A549 (cell line): Measurements from ENCODE around the gene MROH2A. TPM values are rescaled to one million over a fixed set of nuclear protein-coding genes. Genes with fewer than 3 reads are reported as not detected.

Source experiments
- ATAC-seq, 2 experiments: fragments of 200-7000 bp in 1 of 2; fragments of >200 bp in 1 of 2; cut with Nextera tagmentation in 1 of 2; cut with Tn5 transposase in 1 of 2; 3 replicates each; pipeline versions ENCODE4 v1.8.0 to v1.9.1; 2018 to 2020; ENCODE audit warnings: mild to moderate bottlenecking in 1 of 2, moderate library complexity in 1 of 2
- CTCF ChIA-PET: fragments of 300-600 bp; sonication (Branson Sonifier 250); formaldehyde crosslinking; extraction: SDS; loops from one replicate; lab custom pipeline; 2021; ENCODE audit warnings: antibody characterized with exemption, inconsistent platforms; lab: Yijun Ruan, JAX
- POLR2A ChIA-PET: fragments of 350-600 bp; formaldehyde crosslinking; extraction: SDS; loops from one replicate; lab custom pipeline; 2021; ENCODE audit warnings: antibody characterized with exemption, inconsistent platforms; lab: Yijun Ruan, JAX
- DNase-seq, 2 experiments: peaks; one replicate each; pipeline versions ENCODE4 v3.0.0 to v3.0.0-alpha.2; 2011 to 2016; ENCODE audit warnings: low read depth in 1 of 2, low spot score in 1 of 2
- FAIRE-seq: peaks from 2 replicates; lab custom pipeline; 2011; peaks lifted over from hg19 to GRCh38; lab: Jason Lieb, UNC
- H3K27ac ChIP-seq, 2 experiments: fragments of >200 bp; sonication (Bioruptor Twin); formaldehyde crosslinking; 3 replicates each; pipeline ENCODE4 v1.5.1; 2016 to 2017
- H3K4me1 ChIP-seq: fragments of >200 bp; sonication (Bioruptor Twin); formaldehyde crosslinking; 3 replicates; pipeline ENCODE4 v1.6.1; 2016
- H3K4me2 ChIP-seq: fragments of >200 bp; sonication (Bioruptor Twin); formaldehyde crosslinking; 3 replicates; pipeline ENCODE4 v1.6.1; 2016
- H3K4me3 ChIP-seq: fragments of >200 bp; sonication (Bioruptor Twin); formaldehyde crosslinking; 3 replicates; pipeline ENCODE4 v1.5.1; 2016
- H3K9me3 ChIP-seq: fragments of >200 bp; sonication (Bioruptor Twin); formaldehyde crosslinking; 3 replicates; pipeline ENCODE4 v1.6.1; 2016
- ATOH8 ChIP-seq: fragments of 250-450 bp; sonication (Bioruptor Pico); IDR thresholded peaks from 2 replicates; pipeline ENCODE4 v1.5.0; 2020; ENCODE audit warnings: low read depth, mild to moderate bottlenecking, moderate library complexity
- BHLHE40 ChIP-seq: IDR thresholded peaks from 2 replicates; pipeline ENCODE4 v1.6.1; 2012; ENCODE audit warnings: low read depth, low read length, inconsistent platforms
- CTCF ChIP-seq: fragments of >200 bp; sonication (Bioruptor Twin); formaldehyde crosslinking; IDR thresholded peaks from 3 replicates; pipeline ENCODE4 v1.5.1; 2016
- HEYL ChIP-seq: fragments of 250-450 bp; sonication (Bioruptor Pico); IDR thresholded peaks from 2 replicates; pipeline ENCODE4 v1.8.0; 2021; ENCODE audit warnings: mild to moderate bottlenecking, moderate library complexity
- HOXA7 ChIP-seq: fragments of 250-450 bp; sonication (Bioruptor Pico); IDR thresholded peaks from 2 replicates; pipeline ENCODE4 v1.5.0; 2020; ENCODE audit warnings: mild to moderate bottlenecking, moderate library complexity
- JUN ChIP-seq, 2 experiments: fragments of >200 bp; sonication (Bioruptor Twin); formaldehyde crosslinking; IDR thresholded peaks; 2 replicates in 1 of 2; 3 replicates in 1 of 2; pipeline ENCODE4 v1.6.1; 2016 to 2017
- KDM1A ChIP-seq: fragments of 200-600 bp; sonication (generic); IDR thresholded peaks from 2 replicates; pipeline ENCODE4 v1.6.1; 2016; ENCODE audit warnings: low read depth, mild to moderate bottlenecking
- MAZ ChIP-seq: fragments of 150-350 bp; IDR thresholded peaks from 2 replicates; pipeline ENCODE4 v1.6.1; 2014; ENCODE audit warnings: antibody characterized with exemption, low read depth, low read length, borderline replicate concordance
- POLR2A ChIP-seq: IDR thresholded peaks from 2 replicates; pipeline ENCODE4 v1.6.1; 2012; ENCODE audit warnings: mild to moderate bottlenecking, low read length
- RAD21 ChIP-seq, 2 experiments: fragments of >200 bp in 1 of 2; sonication (Bioruptor Twin) in 1 of 2; formaldehyde crosslinking in 1 of 2; IDR thresholded peaks in 1 of 2; conservative IDR thresholded peaks in 1 of 2; 2 replicates in 1 of 2; 3 replicates in 1 of 2; pipeline ENCODE4 v1.6.1; 2012 to 2018; ENCODE audit warnings: inconsistent platforms in 1 of 2
- RFX5 ChIP-seq: fragments of 450-650 bp; IDR thresholded peaks from 2 replicates; pipeline ENCODE4 v1.7.1; 2014; ENCODE audit warnings: antibody characterized with exemption, mild to moderate bottlenecking, moderate library complexity
- TFCP2L1 ChIP-seq: fragments of 250-450 bp; sonication (Bioruptor Pico); IDR thresholded peaks from 2 replicates; pipeline ENCODE4 v1.5.0; 2021; ENCODE audit warnings: mild to moderate bottlenecking
- TP53 ChIP-seq: fragments of 250-450 bp; sonication (Bioruptor Pico); IDR thresholded peaks from 2 replicates; pipeline ENCODE4 v1.5.0; 2021; ENCODE audit warnings: mild to moderate bottlenecking, moderate library complexity
- ZFP36 ChIP-seq: fragments of 450-650 bp; IDR thresholded peaks from 2 replicates; pipeline ENCODE4 v1.6.1; 2014; ENCODE audit warnings: borderline replicate concordance; ENCODE audit not compliant: partially characterized antibody
- WGBS: methylation state at CpG from one replicate; pipeline ENCODE4 v1.1.6; 2017; ENCODE audit errors: missing lambda C conversion rate; 5-methylcytosine and 5-hydroxymethylcytosine counted together
- polyA plus RNA-seq, 4 experiments: library from polyadenylated mRNA; depleted of rRNA in 3 of 4; stranded (reverse); fragments of >200 nt; fragmentation: RNase III in 1 of 4; extraction: RNeasy Plus Mini Kit Qiagen cat#74134 plus additional on column Dnase treatment in 1 of 4; gene quantifications; 2 replicates in 3 of 4; 3 replicates in 1 of 4; pipeline ENCODE4 v1.2.3, GENCODE V29; 2011 to 2017
- TF ChIP-seq, protein P1 (sequence below): fragments of >200 bp; sonication (Bioruptor Twin); formaldehyde crosslinking; IDR thresholded peaks from 3 replicates; pipeline ENCODE4 v1.6.1; 2016

Gene MROH2A
- polyA plus RNA-seq, 2 of the 4 experiments (the other 2 are of a cell fraction): 0.10 to 0.63 TPM

DNA sequence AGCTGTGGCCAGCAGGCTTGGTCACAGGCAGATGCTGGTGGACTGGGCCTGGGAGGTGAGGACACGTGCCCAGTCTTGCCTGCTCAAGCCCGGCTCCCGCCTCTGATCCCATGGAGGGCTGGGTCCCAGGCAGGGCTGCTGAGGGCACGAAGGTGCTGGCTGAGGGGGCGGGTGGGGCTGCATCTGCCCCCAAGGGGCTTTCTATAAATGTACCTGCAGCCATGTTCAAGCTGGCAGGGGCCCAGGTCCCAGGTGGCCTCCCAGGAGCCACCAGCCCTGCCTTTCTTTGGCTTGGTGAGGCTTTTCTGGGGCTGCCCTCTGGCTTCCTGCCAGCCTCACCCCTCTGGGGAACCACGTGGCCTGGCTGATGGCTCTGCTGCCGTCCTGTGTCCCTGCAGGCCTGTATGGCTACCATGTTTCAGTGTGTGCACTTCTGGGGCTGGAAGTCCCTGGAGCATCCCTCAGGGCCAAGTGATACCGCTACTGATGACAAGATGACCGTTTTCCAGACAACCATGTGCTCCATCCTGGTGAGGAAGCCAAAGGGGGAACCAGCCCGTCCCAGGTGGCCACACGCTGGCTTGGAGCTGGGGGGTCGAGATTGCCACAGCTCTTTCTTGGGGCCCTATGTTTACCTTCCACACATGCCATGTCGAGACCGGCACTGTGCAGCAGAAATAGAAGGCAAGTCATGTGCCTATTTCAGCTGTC lies 53.0 kb downstream of the MROH2A start:
- H3K4me1 ChIP-seq: peaks cover 61% of the 10 kb centered on the region
- TF ChIP-seq JUN (IDR thresholded peaks at IDR 0.05) (no peak), CTCF (no peak), HOXA7 (peak; percentile 75; the same call in 1 of the 2 replicates)
- TF ChIP-seq, all 56 proteins: peak for 1
- Histone ChIP-seq H3K9me3 (0 out of 3 replicates have a peak, but pooled peaks cover 6% of the 10 kb centered on the region), H3K27ac (peak overlapping the region; percentile 91 to 93), H3K4me2 (no peak overlapping the region), H3K4me3 (no peak overlapping the region)
- ChIA-PET POLR2A (interaction anchor here (1.3 kb wide), 1 partner anchor 417 kb away, joined by 4 read pairs; no protein-coding TSS in a partner anchor), CTCF (interaction anchor here (0.5 to 4.8 kb wide), 9 partner anchors 12 to 637 kb away, joined by 3 to 83 read pairs (median 13); no protein-coding TSS in a partner anchor)
- no peak for DNase-seq
- 90% methylated on average over 12 of the region's 14 CpGs for WGBS
- FAIRE-seq: no peak
- ATAC-seq: no peak

- ChIA-PET POLR2A (interaction anchor here (0.8 to 2.0 kb wide), 4 partner anchors 68 to 417 kb away, joined by 4 to 11 read pairs (median 8); no protein-coding TSS in a partner anchor), CTCF (interaction anchor here (0.7 to 4.8 kb wide), 30 partner anchors 11 to 561 kb away, joined by 3 to 83 read pairs (median 6); partner anchors contain the start of gene UGT1A1)
- Histone ChIP-seq H3K4me1 (peaks cover 66% of the 10 kb centered on the region), H3K27ac (peak overlapping the region; percentile 91 to 93), H3K9me3 (no peaks in the 10 kb centered on the region), H3K4me2 (peak overlapping the region; percentile 44), H3K4me3 (no peak overlapping the region)
- 98% methylated on average over 6 of the region's 6 CpGs for WGBS
- no peak for ATAC-seq
- DNase-seq: no peak
- FAIRE-seq: no peak
- TF ChIP-seq ZFP36 (peak; percentile 77), MAZ (no peak), BHLHE40 (no peak), HEYL (CRISPR knock-in tag) (no peak), ATOH8 (CRISPR knock-in tag) (no peak), POLR2A (no peak)
- TF ChIP-seq, protein P1, sequence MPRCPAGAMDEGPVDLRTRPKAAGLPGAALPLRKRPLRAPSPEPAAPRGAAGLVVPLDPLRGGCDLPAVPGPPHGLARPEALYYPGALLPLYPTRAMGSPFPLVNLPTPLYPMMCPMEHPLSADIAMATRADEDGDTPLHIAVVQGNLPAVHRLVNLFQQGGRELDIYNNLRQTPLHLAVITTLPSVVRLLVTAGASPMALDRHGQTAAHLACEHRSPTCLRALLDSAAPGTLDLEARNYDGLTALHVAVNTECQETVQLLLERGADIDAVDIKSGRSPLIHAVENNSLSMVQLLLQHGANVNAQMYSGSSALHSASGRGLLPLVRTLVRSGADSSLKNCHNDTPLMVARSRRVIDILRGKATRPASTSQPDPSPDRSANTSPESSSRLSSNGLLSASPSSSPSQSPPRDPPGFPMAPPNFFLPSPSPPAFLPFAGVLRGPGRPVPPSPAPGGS: no peak
Measured at GRCh38 chr2:233831861-233832260, 53.7 kb downstream of the MROH2A start.

DNA sequence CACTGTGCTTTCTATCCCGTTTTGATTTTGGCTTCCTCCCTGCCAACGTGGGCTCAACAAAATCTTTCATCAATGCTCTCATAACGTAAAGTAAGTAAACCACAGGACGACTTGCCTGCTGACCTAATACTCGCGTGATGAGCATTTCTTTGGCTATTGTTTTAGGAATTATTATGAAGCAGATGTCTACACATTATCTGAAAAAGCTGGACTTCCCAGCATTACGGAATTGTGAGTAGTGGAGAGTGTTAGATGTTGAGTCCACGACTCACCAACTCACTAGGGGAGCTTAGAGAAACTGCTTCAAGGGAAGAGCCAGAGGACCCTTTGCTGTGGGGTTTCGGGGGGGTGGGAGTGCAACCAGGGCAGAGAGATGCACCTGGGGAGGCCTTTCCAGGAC lies 54.3 kb downstream of the MROH2A start:
- H3K4me3 ChIP-seq: no peak overlapping the region
- CTCF ChIA-PET: interaction anchor here (0.6 to 4.8 kb wide), 84 partner anchors 9 to 580 kb away, joined by 3 to 83 read pairs (median 4); partner anchors contain the start of genes UGT1A1 and UGT1A4
- TF ChIP-seq JUN (IDR thresholded peaks at IDR 0.05) (no peak), TP53 (no peak), POLR2A (no peak), KDM1A (no peak), TFCP2L1 (CRISPR knock-in tag) (no peak; the same call in 1 of the 2 replicates), RAD21 (conservative IDR thresholded peaks at IDR 0.05 in 1 of 2, IDR thresholded peaks at IDR 0.05 in 1 of 2) (0 out of 5 replicates have a peak, but pooled peaks of 1 of the 2 experiments have one; percentile 1), RFX5 (no peak)
- WGBS: 18% methylated on average over 8 of the region's 9 CpGs
- peaks cover 68% of the 10 kb centered on the region for H3K4me1 ChIP-seq
- peak; percentile 2 to 32; a peak in 4 of 6 replicates for ATAC-seq
- POLR2A ChIA-PET: interaction anchor here (0.7 to 2.0 kb wide), 12 partner anchors 68 to 429 kb away, joined by 3 to 11 read pairs (median 6); no protein-coding TSS in a partner anchor
- peak overlapping the region; percentile 91 to 93 for H3K27ac ChIP-seq
- H3K4me2 ChIP-seq: peak overlapping the region; percentile 44
- no peaks in the 10 kb centered on the region for H3K9me3 ChIP-seq
- no peak for DNase-seq
- no peak for FAIRE-seq
